GM18499 (cell line): ENCODE data around the gene SERGEF.

Experiments used
- ATAC-seq: cut with Tn5 transposase; IDR thresholded peaks from one replicate; pipeline ENCODE4 v1.9.1; 2021; ENCODE audit warnings: moderate number of reproducible peaks; ENCODE audit not compliant: insufficient read depth, unreplicated experiment

The SERGEF gene

DNA sequence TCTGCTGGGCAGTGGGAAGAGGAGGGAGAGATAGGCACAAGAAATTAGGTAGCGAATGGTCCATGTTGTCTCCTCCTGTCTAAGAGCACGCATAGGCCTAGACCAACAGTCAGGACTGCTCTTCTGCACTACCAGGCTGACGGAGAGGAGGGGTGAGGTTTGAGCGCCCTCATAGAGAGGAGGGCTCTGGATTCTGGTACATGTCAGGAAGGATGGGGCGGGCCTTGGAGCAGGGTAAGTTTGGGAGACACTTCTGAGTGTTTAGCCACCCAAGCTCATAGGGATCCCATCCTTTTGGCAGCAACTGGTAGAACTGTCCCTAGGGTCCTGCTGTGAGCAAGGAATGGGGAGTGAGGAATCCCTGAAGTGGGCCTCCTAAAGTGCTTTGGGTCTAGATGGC is 217.9 kb downstream of the SERGEF start:
- no peak for ATAC-seq

DNA sequence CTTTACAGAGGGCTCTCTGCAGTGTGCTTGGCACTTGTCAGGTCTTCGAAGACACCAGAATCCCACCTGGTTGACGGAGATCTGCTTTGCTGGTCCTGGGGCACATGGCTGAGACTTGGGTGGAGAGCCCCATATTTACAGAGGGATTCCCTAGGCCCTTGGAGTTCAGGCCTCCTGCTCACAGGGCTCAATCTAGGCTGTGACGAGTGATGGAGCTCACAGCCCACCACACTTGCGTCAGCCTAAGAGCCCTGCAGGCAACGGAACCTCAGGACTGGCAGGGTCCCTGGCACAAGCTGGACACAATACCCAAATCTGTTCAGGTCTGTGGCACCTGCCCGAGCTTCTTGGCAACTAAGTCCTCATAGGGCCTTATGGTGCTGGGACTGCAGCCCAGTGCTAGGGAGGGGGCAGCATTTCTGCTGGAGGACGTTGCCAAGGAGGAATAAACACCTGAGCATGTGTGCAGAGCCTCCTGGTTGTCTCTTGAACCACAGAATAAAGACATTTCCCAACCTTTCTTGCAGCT is 219.1 kb downstream of the SERGEF start:
- no peak for ATAC-seq

DNA sequence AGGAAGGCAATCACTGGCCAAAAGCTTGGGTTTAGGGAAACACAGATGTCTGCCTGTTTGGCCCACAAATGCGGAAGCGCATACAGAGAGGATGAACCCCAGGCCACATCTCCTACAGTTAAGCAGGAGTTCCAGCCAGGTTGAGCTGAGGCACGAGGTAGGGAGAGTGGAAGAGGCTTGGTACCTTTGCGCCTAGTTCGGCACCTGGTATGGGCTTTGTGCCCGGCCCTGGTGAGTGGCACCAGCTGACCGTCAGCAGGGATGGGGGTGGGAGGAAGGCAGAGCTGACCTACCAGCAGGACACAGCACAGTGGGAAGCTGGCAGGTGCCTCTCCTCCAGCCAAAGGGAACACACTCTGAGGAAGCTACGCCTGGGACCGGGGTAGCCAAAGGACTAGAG is 220.7 kb downstream of the SERGEF start:
- no peak for ATAC-seq

DNA sequence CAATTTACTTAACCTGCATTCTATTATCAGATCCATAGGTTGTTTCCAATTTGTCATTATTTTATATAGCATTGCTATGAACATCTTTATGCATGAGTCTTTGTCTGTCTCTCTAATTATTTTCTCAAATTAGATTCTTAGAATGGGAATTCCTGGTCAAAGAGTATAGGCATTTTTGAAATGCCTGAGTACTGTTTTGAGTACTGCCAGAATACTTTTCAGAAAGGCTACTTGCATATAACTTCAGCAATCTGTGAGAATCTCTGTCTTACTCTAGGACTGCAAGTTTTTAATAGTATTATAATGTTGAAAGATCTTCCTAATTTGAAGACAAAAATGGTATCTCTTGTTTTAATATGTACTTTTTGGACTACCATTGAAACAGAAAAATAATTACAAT is 221.7 kb downstream of the SERGEF start:
- no peak for ATAC-seq

DNA sequence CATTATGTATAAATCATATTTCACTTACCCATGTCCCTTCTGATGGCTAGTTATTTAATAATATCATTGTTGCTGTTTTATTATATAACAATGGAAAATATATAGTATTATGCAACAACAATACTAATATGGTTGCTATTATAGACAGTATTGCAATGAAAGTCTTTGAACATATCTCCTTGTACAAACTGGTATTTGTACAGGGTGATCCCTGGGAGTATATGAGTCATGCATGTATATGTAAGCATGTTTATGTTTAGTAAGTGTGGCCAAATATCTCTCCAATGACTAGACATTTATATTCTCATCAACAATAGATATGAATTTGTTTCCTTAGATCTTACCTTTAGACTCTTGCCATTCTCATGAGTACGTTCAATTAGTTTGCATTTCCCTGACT is 222.4 kb downstream of the SERGEF start:
- no peak for ATAC-seq

DNA sequence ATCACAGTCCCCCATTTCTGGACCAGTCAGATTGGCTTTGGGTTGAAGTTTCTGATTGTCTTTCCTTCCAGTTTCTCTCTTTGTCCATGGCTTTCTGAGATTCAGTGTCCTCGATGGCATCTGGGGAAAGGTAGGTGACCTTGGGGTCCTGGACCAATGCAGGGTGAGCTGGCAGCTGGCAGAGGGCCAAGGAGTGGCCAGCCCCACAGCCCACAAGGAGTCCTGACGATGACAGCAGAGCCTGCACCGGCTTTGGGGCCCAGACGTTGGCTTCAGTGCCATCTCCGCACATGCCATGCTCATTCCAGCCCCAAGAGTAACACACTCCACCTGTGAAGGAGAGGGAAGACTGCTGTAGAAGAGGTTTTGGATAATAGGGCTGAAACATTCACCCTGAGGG is 224.8 kb downstream of the SERGEF start:
- no peak for ATAC-seq

DNA sequence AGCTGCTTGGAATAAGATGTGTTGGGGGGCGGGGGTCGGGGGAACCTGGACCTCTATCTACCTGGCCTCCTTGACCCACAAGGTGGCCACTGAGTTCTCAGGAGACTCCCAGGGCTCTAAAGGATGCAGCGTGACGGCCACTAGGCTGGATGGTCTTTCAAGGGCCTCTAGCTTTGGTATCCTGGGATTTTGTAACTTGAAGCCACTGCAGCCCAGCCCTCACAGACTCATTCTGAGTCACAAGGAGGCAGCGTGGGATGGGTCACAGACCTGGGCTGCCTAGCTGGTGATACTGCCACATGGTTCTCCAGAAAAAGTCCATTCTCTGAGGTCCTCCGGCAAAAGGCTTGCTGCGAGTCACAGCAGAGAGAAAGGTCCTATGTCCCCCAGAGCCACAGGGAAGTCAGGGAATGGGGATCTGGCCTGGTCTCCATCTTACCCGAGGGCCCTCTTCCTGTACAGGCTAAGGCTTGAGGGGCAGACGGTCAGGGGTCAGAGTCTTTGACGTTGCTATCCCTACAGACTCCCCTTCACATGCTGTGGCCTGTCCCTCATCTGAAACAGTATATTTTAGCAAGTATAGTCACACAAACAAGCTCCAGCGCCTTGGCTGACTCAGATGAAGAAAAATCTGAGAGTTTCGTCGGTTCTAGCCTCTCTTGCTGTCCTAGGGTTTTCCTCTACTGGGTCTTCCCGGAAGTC is 225.9 kb downstream of the SERGEF start:
- no peak for ATAC-seq

DNA sequence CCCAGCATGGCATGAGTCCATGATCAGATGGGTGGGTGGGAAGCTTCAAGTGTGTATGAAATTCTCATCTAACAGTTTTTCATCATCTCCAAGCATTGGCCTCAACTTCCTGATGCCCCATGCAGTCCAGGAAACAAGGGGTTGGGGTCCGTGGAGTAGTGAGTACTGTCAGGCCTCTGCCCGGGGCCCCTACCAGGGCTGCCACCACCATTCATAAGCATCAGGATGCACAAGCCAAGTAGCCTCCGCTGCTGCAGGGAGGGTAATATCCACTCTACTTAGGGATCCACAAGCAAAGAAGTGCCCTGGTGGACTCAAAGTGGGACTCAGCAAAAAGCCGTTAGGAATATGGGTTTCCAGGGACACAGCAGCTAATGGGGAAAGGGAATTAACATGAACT is 229.0 kb downstream of the SERGEF start:
- no peak for ATAC-seq

DNA sequence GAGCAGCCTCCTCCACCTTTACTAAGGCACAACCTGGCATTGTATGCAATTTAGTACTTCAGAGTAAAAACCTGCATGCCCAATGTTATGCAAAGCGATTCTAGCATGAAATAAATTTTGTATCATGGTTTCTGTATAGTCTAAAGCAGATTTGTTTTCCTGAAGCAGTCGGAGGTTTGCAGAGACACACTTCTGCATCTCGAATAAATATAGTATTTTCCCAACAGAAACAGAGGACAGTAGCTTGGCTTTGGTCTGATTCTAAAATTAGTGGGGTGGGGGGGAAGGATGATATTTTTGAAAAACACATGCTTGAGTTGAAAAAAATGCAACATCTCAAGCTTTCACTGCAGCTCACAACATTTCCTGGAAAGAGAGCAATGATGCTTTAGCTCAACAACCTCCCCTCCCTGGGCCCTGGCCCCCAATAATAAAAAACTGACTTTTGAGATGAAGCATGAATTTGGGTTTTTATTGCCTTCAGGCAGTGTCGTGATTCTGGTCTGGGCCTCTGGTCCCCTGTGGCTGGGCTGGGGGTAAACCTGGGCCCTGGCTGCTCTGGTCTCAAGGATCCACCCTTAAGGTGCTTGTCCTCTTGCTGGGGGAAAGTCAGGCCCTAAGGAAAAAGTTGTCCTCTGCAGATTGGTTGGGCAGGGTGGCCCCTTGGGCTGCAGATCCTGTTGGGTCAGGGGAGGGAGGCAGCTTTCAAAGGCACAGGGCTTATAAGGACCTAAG is 230.1 kb downstream of the SERGEF start:
- ATAC-seq, result no peak

DNA sequence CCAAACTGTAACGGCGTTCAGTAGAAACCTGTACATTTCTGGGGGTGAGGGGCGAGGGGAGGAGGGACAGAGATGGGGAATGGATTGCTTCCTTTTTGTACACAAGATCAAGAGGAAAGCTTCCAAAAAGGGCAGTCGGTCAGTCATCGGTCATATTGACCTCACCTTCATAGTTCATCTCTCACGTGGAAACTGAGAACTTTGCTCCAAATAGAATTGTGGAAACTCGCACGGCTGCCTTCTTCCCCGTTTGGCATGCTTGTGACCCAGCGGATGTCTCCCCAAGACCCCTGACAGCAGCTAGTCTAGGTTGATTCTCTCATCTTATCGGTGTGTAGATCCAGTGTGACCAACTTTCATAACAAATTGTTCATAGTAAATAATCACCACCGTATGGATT is 230.7 kb downstream of the SERGEF start:
- no peak for ATAC-seq

DNA sequence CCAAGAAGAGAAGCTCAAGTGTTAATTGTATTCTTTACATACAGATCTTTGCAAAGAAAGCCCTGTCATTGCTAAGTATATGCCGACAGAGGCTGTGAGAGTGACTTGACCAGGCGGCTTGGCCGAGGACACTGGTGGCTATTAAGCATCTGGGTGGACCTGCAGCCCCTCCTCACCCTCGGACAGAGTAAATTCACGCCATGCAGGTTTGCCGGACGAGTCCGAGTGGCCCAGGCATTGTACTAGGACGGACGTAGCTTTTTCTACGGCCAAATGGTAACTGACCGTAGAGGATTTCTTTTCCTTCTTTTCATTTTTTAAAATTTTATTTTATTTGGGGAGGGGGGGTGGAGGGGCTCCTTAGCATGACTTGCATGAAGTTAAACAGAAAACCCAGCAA is 231.2 kb downstream of the SERGEF start:
- ATAC-seq, result no peak

DNA sequence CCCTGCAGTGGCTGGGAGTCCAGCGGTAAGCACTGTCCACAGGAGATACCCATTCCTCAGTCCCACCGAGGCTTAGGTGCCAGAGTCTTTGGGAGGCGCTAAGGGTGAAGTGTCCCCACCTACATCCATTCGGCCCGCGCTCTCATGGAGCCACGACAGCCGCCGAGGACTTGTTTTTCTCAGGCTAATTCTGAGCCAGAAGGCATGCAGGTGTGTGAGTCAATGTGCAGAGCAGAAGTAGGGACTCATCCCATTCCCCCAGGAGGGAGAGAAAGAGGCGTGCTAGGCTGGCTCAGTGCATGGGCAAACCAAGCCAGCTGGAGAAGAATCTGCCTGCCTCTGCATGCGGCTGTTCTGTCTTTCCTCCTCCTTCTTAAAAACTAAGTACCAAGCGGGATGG is 231.6 kb downstream of the SERGEF start:
- ATAC-seq, result no peak

DNA sequence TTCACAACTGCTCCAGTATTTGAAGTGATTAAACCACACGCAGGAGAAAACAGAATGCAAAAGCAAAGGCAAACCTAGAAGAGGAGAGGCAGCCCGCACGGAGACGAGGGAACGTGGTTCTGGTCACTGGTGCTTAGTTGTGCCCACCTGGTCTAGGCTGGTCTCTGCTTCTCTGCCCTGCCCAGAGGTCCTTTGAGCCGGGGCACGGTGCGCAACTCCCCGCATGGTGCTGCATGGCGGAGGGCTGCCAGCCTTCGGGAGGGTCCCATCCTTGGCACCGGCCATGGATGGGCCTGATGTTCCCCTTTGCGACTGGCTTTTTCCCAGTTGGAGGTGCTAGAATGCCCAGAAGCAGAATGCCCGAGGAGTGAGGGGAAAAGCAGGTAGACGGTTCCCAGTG is 232.2 kb downstream of the SERGEF start:
- no peak for ATAC-seq

DNA sequence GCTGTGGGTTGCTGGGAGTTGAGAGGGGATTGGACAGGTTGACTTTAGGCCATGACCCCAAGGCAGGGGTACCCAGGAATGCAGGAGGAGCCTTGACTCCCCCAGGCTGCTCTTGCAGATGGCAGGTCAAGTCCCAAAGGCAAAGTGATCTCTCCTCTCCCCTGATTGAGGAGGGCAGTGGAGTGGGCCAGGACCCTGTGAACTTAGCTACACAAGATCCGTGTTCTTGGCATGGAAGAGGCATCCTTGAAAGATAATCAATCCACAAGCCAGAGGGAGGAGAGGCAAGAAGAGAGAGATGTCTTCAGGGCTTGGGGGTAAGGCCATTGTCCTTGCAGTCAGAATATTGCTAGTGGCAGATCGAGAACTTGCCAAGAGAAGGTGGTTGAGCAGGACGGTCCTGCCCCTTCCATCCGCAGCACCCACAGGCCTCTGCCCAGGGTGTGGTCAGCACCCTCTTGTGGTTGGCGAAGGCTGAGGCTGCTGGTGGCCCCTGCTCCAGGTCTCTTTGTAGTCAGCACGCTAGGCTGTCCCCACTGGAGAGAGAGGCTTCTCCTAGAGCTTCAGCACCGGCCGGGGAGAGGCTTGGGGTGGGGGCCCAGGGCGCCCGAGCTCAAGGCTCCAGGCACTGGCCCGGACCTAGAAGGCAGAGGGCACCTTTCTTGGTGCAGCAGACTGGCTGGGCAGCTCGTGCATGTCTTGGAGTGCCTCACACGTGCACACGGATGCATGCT is 232.8 kb downstream of the SERGEF start:
- no peak for ATAC-seq

DNA sequence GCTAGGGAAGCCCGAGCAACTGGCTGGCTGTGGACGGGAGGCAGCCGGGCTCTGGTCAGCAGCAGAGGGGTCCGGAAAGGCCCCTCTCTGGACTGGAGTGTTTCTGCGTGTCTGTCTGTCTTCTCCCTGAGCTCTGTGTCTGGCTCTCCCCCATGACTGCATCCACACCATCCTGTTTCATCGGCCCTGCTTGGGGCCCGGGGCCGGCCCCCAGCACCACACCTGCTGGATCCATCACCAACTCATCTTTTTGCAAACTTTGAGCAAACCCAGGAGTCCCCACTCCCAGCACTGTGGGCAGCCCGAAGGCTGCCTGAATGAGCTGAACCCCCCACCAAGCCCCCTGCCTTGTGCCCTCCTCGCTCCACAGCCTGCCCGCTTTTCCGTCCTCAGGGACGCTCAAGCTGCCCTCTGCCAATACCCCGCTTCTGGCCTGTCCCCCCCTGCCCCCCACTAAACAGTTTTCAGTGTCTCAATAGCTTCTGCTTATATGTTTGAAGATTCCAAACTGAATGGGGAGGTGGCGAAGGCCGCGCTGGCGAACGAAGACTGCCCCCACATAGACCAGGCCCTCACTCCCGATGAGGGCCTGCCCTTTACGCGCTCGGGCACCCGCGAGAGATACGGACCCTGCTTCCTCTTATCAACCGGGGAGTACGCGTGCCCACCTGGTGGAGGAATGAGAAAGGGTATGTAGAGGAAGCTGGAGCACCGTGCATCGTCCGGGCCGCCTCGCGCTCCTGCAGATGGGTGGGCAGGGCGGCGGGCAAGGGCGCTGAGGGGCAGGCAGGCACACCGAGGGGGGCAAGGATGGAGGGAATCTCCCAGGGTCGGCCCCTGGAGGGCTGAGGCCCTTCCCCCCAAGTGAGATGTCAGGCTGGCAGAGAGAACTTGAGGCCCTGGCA is 233.6 kb downstream of the SERGEF start:
- no peak for ATAC-seq

DNA sequence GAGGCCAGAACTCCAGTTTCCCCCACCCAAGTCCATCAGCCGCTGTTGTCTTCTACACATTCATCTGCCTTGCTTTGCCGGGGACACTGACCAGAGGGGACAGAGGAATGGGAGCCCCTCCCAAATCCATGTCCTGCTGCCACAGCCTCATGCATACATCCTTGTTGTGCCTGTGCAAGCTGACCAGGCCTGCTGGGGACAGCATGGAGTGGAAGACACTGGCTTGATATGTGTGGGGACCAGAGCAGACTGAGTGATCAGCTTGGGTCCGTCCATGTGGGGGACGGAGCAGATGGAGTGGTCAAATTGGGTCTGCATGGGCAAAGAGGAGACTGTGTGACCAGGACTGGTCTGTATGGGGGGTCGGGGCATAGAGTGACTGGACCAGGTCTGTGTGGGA is 234.5 kb downstream of the SERGEF start:
- ATAC-seq, result no peak

DNA sequence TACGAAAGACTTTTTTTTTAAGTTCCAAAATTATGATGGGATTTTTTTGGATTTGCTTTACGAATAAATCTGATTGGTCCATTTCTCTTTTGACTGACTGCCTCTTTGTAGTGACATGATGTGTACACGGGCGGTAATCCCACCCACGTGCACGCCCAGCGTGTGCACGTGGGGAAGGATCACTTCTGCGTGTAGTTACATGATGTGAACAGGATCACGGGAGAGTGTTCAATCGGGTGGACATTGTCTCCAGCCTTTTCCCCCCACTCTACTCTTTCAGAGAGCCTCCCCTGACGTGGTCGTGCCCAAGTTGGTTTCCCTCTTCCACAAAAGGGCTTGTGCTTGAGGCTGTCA is 235.1 kb downstream of the SERGEF start:
- ATAC-seq, result no peak

DNA sequence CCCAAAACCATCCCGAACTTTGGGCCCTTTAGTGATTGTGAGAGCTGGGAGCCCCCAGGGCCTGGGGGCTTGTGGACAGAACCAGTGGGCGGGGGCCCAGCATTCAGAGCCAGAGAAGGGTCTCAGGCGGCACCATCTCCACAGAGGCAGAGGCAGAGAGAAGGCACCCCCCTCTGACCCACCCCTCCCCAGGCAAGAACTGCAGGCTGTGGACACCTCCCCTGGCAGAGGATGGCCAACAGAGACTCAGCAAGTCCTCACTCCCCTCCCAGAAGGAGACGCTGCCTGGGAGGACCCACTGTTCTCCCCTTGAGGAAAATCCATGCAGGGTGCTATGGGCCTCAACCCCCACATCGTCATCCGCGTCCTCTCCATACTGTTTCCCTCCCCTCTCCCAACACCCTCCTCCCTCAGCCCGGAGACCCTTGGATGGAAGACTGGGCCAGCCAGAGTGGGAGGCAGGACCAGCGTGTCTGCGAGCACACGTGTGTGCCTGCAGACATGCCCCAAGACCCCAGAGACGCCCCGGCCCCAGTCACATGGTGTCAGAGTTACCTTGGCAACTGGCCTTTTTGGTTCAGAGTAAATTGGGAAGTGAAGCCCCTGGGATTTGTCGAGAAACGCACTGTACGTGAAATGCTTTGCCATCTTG is 235.6 kb downstream of the SERGEF start:
- ATAC-seq, result no peak

DNA sequence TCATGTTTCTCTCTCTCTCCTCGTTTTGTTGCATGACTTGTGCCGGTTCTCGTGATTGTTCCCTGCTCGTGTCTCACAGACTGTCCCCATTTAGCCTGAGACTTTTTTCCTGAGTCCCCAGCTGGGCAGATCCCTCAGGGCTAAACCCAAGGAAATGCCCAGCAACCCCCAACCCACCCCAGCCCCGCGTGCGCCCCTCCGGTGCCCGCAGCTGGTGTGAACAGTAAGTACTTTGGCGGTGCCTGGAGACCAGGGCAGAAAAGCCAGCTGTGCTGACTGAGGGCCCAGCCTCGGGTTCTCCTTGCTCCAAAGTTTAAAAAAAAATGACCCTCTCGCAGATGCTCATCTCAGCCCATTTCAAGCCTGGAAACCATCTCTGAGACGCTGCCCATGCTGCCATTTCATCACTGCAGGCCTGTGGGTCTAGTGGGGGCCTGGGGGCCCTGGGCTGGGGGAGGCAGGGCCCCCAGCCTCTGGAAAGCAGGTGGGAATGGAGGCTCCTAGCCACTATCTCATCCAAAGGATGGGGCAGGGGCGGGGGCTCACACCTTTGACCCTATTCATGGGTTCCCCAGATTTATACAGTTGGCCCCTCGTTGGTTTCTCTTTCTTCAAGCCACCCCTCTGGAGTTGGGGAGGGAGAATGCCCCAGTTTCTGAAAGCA is 236.5 kb downstream of the SERGEF start:
- ATAC-seq, result no peak
